ENCODE measurements around the gene CD44. TPM values are rescaled to one million over a fixed set of nuclear protein-coding genes. Genes with fewer than 3 reads are reported as not detected.
A peak's percentile ranks its signal among the peaks of the same experiment; 100 is the strongest.

Gene CD44
- total RNA-seq, 1 donor from 2014 or later = 1,546 TPM

DNA sequence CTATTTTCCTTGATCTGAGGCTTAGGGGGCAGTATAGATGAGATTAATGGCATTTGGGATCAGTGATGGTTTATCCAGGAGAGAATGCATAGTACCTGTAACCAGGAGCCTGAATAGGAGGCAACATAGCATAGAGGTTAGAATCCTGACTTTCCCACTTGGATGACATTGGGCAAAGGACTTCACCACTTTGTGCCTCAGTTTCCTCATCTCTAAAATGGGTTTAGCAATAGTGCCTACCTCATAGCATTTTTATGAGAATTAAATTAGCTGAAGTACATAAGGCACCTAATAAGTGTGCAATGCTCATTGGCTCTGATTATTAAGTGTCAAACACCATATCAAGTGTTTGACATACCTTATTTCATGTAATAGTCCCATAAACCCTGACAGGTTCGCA, 30.8 kb downstream of the CD44 start:
- H3K4me1 Mint-ChIP-seq = peaks cover 100% of the 10 kb centered on the region
- H3K36me3 Mint-ChIP-seq (ENCODE audit: low read depth) = peaks cover 81% of the 10 kb centered on the region
- CTCF ChIA-PET = no interaction called here
- H3K27ac Mint-ChIP-seq = peak overlapping the region; percentile 15
- H3K27me3 Mint-ChIP-seq = no peaks in the 10 kb centered on the region
- POLR2A ChIA-PET = interaction anchor here (0.7 to 9.4 kb wide), 2 partner anchors 29 to 281 kb away, joined by 3 to 50 read pairs; partner anchors contain the start of gene CD44
- intact Hi-C loops (cut with micrococcal nuclease) = loop anchor here (10.0 kb wide), 1 partner anchor 585 kb away; no protein-coding TSS in a partner anchor
- H3K4me3 Mint-ChIP-seq = no peak overlapping the region
- TF ChIP-seq, protein P1, sequence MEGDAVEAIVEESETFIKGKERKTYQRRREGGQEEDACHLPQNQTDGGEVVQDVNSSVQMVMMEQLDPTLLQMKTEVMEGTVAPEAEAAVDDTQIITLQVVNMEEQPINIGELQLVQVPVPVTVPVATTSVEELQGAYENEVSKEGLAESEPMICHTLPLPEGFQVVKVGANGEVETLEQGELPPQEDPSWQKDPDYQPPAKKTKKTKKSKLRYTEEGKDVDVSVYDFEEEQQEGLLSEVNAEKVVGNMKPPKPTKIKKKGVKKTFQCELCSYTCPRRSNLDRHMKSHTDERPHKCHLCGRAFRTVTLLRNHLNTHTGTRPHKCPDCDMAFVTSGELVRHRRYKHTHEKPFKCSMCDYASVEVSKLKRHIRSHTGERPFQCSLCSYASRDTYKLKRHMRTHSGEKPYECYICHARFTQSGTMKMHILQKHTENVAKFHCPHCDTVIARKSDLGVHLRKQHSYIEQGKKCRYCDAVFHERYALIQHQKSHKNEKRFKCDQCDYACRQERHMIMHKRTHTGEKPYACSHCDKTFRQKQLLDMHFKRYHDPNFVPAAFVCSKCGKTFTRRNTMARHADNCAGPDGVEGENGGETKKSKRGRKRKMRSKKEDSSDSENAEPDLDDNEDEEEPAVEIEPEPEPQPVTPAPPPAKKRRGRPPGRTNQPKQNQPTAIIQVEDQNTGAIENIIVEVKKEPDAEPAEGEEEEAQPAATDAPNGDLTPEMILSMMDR (IDR thresholded peaks at IDR 0.05) = no peak
- no peaks in the 10 kb centered on the region for H3K9me3 Mint-ChIP-seq
- ATAC-seq (ENCODE audit: low read depth) (no peak), DNase-seq (no peak)

DNA sequence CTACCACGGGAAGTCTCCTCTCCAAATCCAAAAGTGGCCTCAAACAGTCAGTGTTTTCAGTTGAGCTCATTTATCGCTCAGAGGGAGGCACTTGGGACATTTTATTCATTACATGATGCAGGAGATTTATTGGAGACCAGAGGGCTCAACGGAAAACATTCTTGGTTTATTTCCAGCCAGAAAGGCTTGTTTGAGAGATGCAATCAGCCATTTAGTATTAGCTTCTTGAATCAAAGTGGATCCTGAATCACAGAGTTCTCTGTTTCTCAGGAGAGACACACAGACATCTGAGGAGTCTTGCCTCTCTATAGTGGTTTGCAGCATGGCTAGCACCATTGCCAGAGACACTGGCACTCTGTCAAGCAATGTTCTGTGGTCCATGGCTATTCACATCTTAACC, 31.5 kb downstream of the CD44 start:
- ChIA-PET CTCF (no interaction called here), POLR2A (no interaction called here)
- no peak for DNase-seq
- no peaks in the 10 kb centered on the region for H3K27me3 Mint-ChIP-seq
- peak overlapping the region; percentile 46 for H3K27ac Mint-ChIP-seq
- no peaks in the 10 kb centered on the region for H3K9me3 Mint-ChIP-seq
- ATAC-seq (ENCODE audit: low read depth) = no peak
- peaks cover 100% of the 10 kb centered on the region for H3K4me1 Mint-ChIP-seq
- TF ChIP-seq, protein P1 (IDR thresholded peaks at IDR 0.05) = no peak
- intact Hi-C loops (cut with micrococcal nuclease) = no loop called here
- no peak overlapping the region for H3K4me3 Mint-ChIP-seq
- H3K36me3 Mint-ChIP-seq (ENCODE audit: low read depth) = peaks cover 88% of the 10 kb centered on the region

DNA sequence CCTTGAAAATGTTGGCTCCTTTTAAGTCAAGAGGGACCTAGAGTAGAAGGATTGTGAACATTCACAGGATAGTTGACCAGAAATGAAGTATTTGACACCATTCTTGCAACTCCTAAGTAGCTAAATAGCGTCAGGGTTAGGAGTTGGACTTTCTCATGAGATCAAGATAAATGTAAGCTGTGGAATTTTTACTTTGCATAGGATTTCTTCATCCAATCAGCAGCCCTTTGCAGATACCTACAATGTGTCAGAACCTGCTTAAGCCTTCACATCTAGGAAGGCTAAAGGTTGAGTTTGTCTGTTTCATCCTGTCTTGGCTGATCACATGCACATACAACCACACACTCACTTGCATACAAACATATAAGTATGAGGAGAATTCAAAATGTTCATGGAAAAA, 32.3 kb downstream of the CD44 start:
- TF ChIP-seq, protein P1 (IDR thresholded peaks at IDR 0.05) = no peak
- Mint-ChIP-seq H3K4me1 (peaks cover 97% of the 10 kb centered on the region), H3K27ac (peak overlapping the region; percentile 92), H3K4me3 (peak overlapping the region; percentile 19), H3K27me3 (no peaks in the 10 kb centered on the region), H3K9me3 (no peaks in the 10 kb centered on the region), H3K36me3 (ENCODE audit: low read depth) (peaks cover 83% of the 10 kb centered on the region)
- ATAC-seq (ENCODE audit: low read depth) (no peak), DNase-seq (no peak)
- CTCF ChIA-PET = no interaction called here
- intact Hi-C loops (cut with micrococcal nuclease) = no loop called here
- POLR2A ChIA-PET = interaction anchor here (0.8 to 1.7 kb wide), 5 partner anchors 9 to 205 kb away, joined by 3 to 6 read pairs (median 3); no protein-coding TSS in a partner anchor

DNA sequence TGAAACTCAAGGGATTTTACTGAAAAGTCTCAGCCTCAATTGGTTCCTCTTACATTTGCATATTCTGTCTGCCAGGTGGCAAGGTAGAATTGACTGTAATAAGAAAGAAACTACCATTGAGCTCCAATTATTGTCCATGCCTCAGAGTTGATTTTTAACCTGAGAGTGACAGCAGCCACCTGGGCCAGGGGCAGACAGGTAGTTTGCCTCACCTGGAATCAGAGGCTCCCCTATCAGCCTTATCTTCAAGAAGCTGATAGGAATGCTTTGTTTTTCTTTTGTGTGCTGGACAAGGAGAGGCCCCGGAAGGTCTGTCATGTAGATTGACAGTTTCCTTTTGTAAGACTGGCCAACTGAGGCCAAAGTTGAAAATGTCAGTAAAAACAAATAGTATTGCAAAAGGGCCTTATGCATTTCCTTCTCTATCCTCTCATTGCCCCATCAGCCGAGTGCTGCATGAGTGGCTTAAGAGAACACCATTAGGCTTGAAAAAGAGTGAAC, 34.1 kb downstream of the CD44 start:
- H3K36me3 Mint-ChIP-seq (ENCODE audit: low read depth) = peaks cover 85% of the 10 kb centered on the region
- POLR2A ChIA-PET = interaction anchor here (0.5 to 2.3 kb wide), 11 partner anchors 10 to 172 kb away, joined by 3 to 9 read pairs (median 5); partner anchors contain the start of gene CD44
- peaks cover 91% of the 10 kb centered on the region for H3K4me1 Mint-ChIP-seq
- peak overlapping the region; percentile 92 for H3K27ac Mint-ChIP-seq
- no peaks in the 10 kb centered on the region for H3K27me3 Mint-ChIP-seq
- intact Hi-C loops (cut with micrococcal nuclease) = loop anchor here (1.0 kb wide), 1 partner anchor 9 kb away; no protein-coding TSS in a partner anchor
- TF ChIP-seq, protein P1 (IDR thresholded peaks at IDR 0.05) = no peak
- peak overlapping the region; percentile 75 for H3K4me3 Mint-ChIP-seq
- CTCF ChIA-PET = interaction anchor here (1.0 to 1.8 kb wide), 2 partner anchors 29 to 173 kb away, joined by 3 to 8 read pairs; no protein-coding TSS in a partner anchor
- DNase-seq (no peak), ATAC-seq (ENCODE audit: low read depth) (peak; percentile 47)
- H3K9me3 Mint-ChIP-seq = no peaks in the 10 kb centered on the region
